Psoas muscle (tissue), 8 donors: Measurements from ENCODE around the gene ADIPOR2. TPM values are rescaled to one million over a fixed set of nuclear protein-coding genes. Genes with fewer than 3 reads are reported as not detected.
A peak's percentile ranks its signal among the peaks of the same experiment; 100 is the strongest.

ENCODE experiments used
- ATAC-seq, 4 donors: fragments of 200-7000 bp; cut with Tn5 transposase; one replicate each; pipeline ENCODE4 v1.9.1; 2020; ENCODE audit warnings: moderate library complexity in 3 of 4, mild to moderate bottlenecking in 2 of 4
- DNase-seq, 2 donors: peaks; one replicate each; pipeline ENCODE4 v3.0.0-alpha.2; 2020
- H3K27ac ChIP-seq: fragments of 200-600 bp; one replicate; pipeline ENCODE4 v1.8.0; 2022
- H3K27me3 ChIP-seq, 3 donors: fragments of 200-600 bp in 1 of 3; one replicate each; pipeline versions ENCODE4 v1.6.1 to v1.8.0; 2013 to 2022; ENCODE audit warnings: low read length in 2 of 3, mild to moderate bottlenecking in 2 of 3, moderate library complexity in 1 of 3; ENCODE audit not compliant: insufficient read depth in 3 of 3
- H3K36me3 ChIP-seq, 2 donors: fragments of 200-600 bp in 1 of 2; one replicate each; pipeline versions ENCODE4 v1.6.1 to v1.8.0; 2013 to 2022; ENCODE audit warnings: low read depth in 1 of 2, mild to moderate bottlenecking in 1 of 2, moderate library complexity in 1 of 2; ENCODE audit not compliant: insufficient read depth in 1 of 2
- H3K4me1 ChIP-seq: fragments of 200-600 bp; one replicate; pipeline ENCODE4 v1.8.0; 2022
- H3K4me3 ChIP-seq: fragments of 200-600 bp; one replicate; pipeline ENCODE4 v1.8.0; 2022; ENCODE audit warnings: mild to moderate bottlenecking
- H3K9me3 ChIP-seq: fragments of 200-600 bp; one replicate; pipeline ENCODE4 v1.8.0; 2022
- CTCF ChIP-seq: fragments of 200-600 bp; IDR thresholded peaks from one replicate; pipeline ENCODE4 v1.8.0; 2022; ENCODE audit warnings: antibody characterized with exemption
- WGBS, 3 donors: extraction: QIAGEN DNeasy Blood & Tissue Kit; methylation state at CpG; one replicate each; pipeline versions ENCODE4 v1.1.6 to v1.1.7; 2013; 5-methylcytosine and 5-hydroxymethylcytosine counted together
- intact Hi-C, 2 donors: fragments of 100-400 bp; cut with DNase I; formaldehyde crosslinking; loops; one replicate each; pipeline versions ENCODE4 v1.11.0 to v1.14.2; 2022
- polyA plus RNA-seq, 3 donors: library from polyadenylated mRNA; stranded (reverse); fragments of 200-250 nt; gene quantifications; one replicate each; pipeline ENCODE4 v1.2.3, GENCODE V29; 2013
- total RNA-seq, 4 donors: library from RNA; stranded (reverse); fragmentation: NEBNext Ultra II Directional in 2 of 4; extraction: Animal tissue kit (Norgen Biotek cat#: 25700) in 2 of 4; gene quantifications; one replicate each; pipeline versions ENCODE4 v1.2.1 to v1.2.4, GENCODE V29; 2021 to 2023
- donor health status: healthy with polysubstance abuse.
- donor health status: DM: no; HTN: no; CAD: no; lungs with moderate emphysema.
- donor health status: Bipolar disorder and iron deficiency.
- donor health status: healthy.
- donor health status: DM: yes; HTN: yes; CAD: no.
- donor health status: DM: no; HTN: no; CAD: no.
- donor health status: DM: no; HTN: no; CAD: no.
- donor health status: DM: yes; HTN: yes; CAD: no.

The ADIPOR2 gene
- total and polyA plus RNA-seq, 7 donors: 28.6 to 52.1 (median 44.2) TPM

GRCh38 chr12:1744932-1745331 lies 54.1 kb downstream of the ADIPOR2 start:
- DNase-seq (no peak), ATAC-seq (no peak)
- intact Hi-C loops: loop anchor here in 1 of 2 donors (5.0 kb wide), 2 partner anchors 53 to 242 kb away; partner anchors contain the start of gene ADIPOR2
- H3K27ac ChIP-seq: no peak overlapping the region
- H3K4me3 ChIP-seq: no peak overlapping the region
- H3K36me3 ChIP-seq: no peaks in the 10 kb centered on the region
- no peak for TF ChIP-seq CTCF
- peaks cover 9% of the 10 kb centered on the region for H3K9me3 ChIP-seq
- no peaks in the 10 kb centered on the region for H3K27me3 ChIP-seq
- 88 to 95% (median 94%) methylated on average over 2 of the region's 2 CpGs for WGBS, 3 donors
- H3K4me1 ChIP-seq: peaks cover 35% of the 10 kb centered on the region

GRCh38 chr12:1747609-1748008 lies 56.7 kb downstream of the ADIPOR2 start:
- H3K36me3 ChIP-seq: no peaks in the 10 kb centered on the region
- no peak for DNase-seq
- intact Hi-C loops: no loop called here
- peaks cover 18% of the 10 kb centered on the region for H3K4me1 ChIP-seq
- H3K27me3 ChIP-seq: no peaks in the 10 kb centered on the region
- TF ChIP-seq CTCF: no peak
- 92 to 96% (median 92%) methylated on average over 2 of the region's 2 CpGs for WGBS, 3 donors
- H3K27ac ChIP-seq: no peak overlapping the region
- peaks cover 9% of the 10 kb centered on the region for H3K9me3 ChIP-seq
- ATAC-seq: no peak
- H3K4me3 ChIP-seq: no peak overlapping the region

- WGBS, 3 donors: 92 to 97% (median 96%) methylated on average over 5 of the region's 5 CpGs
- ATAC-seq (peak in 1 of 4 donors; percentile 33), DNase-seq (no peak)
- TF ChIP-seq CTCF: no peak
- H3K27ac ChIP-seq: no peak overlapping the region
- no peaks in the 10 kb centered on the region for H3K36me3 ChIP-seq
- peaks cover 28% of the 10 kb centered on the region for H3K4me1 ChIP-seq
- H3K9me3 ChIP-seq: peaks cover 9% of the 10 kb centered on the region
- no peaks in the 10 kb centered on the region for H3K27me3 ChIP-seq
- intact Hi-C loops: no loop called here
- H3K4me3 ChIP-seq: no peak overlapping the region
These were observed 58.1 kb downstream of the ADIPOR2 start for GRCh38 chr12:1749019-1749418.

- Histone ChIP-seq H3K4me1 (peaks cover 26% of the 10 kb centered on the region), H3K4me3 (no peak overlapping the region), H3K9me3 (peaks cover 9% of the 10 kb centered on the region), H3K27me3 (no peaks in the 10 kb centered on the region), H3K36me3 (peaks cover 0 to 8% of the 10 kb centered on the region in 2 donors), H3K27ac (no peak overlapping the region)
- DNase-seq (no peak), ATAC-seq (no peak)
- 91 to 93% (median 92%) methylated on average over 3 of the region's 3 CpGs for WGBS, 3 donors
- intact Hi-C loops: no loop called here
- no peak for TF ChIP-seq CTCF
These were observed 59.4 kb downstream of the ADIPOR2 start for GRCh38 chr12:1750300-1750699.

GRCh38 chr12:1758376-1758775 lies 67.5 kb downstream of the ADIPOR2 start:
- ATAC-seq: no peak
- Histone ChIP-seq H3K27me3 (no peaks in the 10 kb centered on the region), H3K9me3 (no peaks in the 10 kb centered on the region), H3K36me3 (peaks cover 0 to 29% of the 10 kb centered on the region in 2 donors), H3K4me3 (no peak overlapping the region), H3K4me1 (peaks cover 34% of the 10 kb centered on the region), H3K27ac (no peak overlapping the region)
- no peak for DNase-seq
- no peak for TF ChIP-seq CTCF
- WGBS, 3 donors: 89 to 94% (median 90%) methylated on average over 2 of the region's 2 CpGs
- intact Hi-C loops: no loop called here
